SKM-1 treated with dmso at 0.1 percent for 144 hours (cell line): ENCODE measurements around the gene TAF4.
"Not testable (repeated sequence)": the region's sequence is repeated elsewhere in the genome, so short reads cannot be mapped to it uniquely, and the experiment has no call there.

ENCODE experiments used
- DNase-seq: peaks from one replicate; lab custom pipeline; 2025; ENCODE audit not compliant: unreplicated experiment; lab: John Stamatoyannopoulos, UW

The TAF4 gene

GRCh38 chr20:62056975-62057374, 8.7 kb downstream of the TAF4 start:
- no peak for DNase-seq

DNA sequence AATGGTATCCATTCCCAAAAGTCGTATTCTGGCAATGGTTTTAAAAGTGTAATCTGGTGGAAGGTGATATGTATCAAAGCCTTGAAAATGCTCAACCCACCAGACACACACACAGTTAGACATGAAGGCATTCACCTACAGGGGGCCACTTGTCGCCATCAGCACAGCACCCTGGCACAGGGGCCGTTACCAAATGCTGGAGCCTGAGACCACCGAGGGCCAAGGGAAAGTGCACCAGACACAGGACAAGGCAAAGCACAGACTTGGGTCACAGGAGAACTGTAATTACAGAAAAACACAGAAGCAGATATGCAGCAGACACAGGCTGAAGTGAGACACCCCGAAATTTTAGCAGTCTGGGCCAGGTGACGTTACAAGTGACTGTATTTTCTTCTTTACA, 9.3 kb downstream of the TAF4 start:
- no peak for DNase-seq

GRCh38 chr20:62055862-62056115, 9.9 kb downstream of the TAF4 start:
- DNase-seq = not testable (repeated sequence)

- DNase-seq = no peak
Observed at GRCh38 chr20:62055106-62055861, 10.4 kb downstream of the TAF4 start.

DNA sequence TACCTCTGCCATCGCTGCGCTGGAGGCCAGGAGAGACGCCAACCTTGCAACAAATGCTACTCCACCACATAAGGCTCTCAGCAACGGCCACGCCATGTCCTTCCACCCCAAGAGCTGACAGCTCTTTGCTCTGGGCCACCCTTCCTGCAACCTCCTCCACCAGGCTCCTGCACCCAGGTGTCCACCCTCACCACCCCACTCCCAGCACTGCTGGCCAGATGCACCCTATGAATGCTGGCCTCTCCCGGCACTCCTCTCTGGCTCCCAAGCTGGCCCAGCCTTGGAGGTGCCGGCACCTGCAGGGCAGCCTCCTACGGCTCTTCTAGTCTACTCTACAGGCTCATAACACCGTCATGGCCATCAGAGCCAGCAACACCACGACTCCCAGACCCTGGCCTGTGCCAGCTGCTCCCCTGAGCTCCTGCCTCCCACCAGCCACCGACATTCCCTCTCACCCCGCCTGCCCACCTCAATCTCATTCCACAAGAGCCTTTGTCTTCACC, 11.2 kb downstream of the TAF4 start:
- DNase-seq = no peak

- no peak for DNase-seq
Observed at GRCh38 chr20:62053465-62054196, 12.1 kb downstream of the TAF4 start.

GRCh38 chr20:62052842-62053464, 12.7 kb downstream of the TAF4 start:
- DNase-seq = no peak

- no peak for DNase-seq
Observed at GRCh38 chr20:62052336-62052841, 13.3 kb downstream of the TAF4 start.

DNA sequence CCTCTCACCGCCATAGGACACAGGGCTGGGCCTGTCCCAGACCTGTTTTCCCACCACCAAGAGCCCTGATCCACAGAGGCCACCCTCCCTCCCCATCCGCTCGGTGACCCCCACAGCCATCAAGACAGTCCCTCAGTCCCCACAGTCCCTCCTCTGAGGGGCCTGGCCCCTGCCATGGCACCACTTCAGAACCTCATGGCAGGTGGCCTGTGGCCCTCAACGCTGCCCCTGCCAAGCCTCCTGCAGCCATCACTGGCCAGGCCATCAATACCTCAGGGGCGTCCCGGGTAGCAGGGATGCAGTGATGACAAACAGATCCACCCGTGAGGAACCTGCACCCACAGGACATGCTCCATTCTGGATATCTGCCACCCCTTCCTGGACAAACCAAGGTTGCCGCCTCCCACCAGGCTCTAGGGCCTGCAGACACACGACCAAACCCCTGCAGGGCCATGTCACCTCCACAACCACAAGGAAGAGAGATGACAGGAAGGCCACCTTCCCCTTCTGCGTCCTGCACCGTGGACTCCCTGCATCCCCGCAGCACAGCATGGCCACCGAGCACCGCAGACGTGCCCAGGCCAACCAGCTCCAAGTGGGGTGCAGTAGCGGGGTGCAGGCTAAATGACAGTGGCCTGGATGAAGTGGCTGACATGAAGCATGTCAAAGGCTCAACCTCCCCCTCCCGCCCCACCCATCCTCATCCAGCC, 14.0 kb downstream of the TAF4 start:
- no peak for DNase-seq

- no peak for DNase-seq
Observed at GRCh38 chr20:62051144-62051543, 14.5 kb downstream of the TAF4 start.

DNA sequence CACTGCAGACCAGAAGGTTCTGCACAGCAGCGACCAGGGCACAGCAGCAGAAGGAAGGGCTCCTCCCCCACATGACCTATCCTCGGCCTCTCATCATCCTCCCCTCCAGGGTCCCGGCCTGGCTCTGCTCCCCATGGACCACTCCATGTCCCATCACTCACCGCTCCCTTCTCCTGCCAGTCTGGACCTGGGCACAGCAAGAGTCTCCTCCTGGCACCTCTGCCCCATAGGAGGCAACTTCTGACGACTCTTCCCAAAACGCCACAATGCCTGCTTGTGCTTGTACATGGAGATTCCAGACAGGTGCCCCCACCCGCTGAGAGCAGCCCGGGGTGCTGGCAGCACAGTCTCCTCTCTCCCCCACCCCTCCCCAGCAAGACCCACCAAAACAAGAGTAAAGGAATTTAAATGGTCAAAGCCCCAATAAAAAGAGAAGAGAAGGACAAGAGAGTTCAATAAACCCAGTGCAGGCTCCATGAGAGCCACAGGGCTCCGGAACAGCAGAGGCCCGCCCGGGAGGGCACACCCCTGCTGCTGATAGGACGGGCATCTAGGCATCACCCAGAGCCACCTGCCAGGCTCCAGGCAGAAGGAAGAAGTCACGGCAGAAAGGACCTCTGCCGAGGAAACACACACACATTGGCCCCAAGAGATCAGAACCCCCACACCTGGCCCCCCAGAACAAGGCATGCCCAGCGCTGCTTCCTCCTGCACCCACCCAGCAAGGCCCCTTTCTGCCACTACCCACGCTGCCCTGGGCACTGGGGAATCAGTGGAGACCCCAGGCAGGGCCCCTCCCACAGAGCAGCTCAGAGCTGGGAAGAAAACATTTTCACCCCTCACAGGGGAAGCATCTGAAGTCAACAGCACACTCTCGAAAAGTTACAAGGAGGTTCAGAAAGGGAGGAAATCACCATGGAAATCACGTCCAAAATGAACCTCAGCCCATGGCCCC, 15.2 kb downstream of the TAF4 start:
- no peak for DNase-seq

- DNase-seq = no peak
Observed at GRCh38 chr20:62049342-62050165, 16.1 kb downstream of the TAF4 start.

- DNase-seq = no peak
Observed at GRCh38 chr20:62048821-62049291, 16.8 kb downstream of the TAF4 start.

GRCh38 chr20:62048346-62048761, 17.3 kb downstream of the TAF4 start:
- DNase-seq = no peak

- no peak for DNase-seq
Observed at GRCh38 chr20:62047666-62048345, 17.9 kb downstream of the TAF4 start.

GRCh38 chr20:62046431-62046830, 19.2 kb downstream of the TAF4 start:
- DNase-seq = no peak

- no peak for DNase-seq
Observed at GRCh38 chr20:62045529-62046285, 20.0 kb downstream of the TAF4 start.

- DNase-seq = no peak
Observed at GRCh38 chr20:62045118-62045517, 20.6 kb downstream of the TAF4 start.
